ENCODE data around the gene SLC2A4. TPM values are rescaled to one million over a fixed set of nuclear protein-coding genes. Genes with fewer than 3 reads are reported as not detected.

Gene SLC2A4
- total and polyA plus RNA-seq, 2 experiments from 2014 or later = 6.3 to 13.6 TPM

DNA sequence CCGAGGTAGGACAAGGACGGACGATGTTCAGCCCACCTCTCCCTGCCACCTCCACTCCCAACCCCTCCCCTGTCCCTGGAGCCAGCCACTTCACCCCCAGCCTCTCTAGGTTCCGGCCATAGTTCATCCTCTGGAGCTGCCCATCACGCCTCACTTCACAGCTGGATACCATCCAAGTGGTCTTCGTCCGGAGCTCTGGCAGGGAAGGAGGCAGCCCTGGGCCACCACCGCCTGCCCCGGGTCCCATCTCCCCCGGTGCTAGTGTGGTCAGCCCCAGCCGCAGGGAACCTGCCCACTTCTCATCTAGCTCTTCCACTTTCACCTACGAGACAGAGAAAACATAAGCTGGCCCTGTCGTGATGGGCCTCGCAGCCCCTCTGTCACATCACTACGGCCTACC is 39.9 kb downstream of the SLC2A4 start:
- Histone ChIP-seq H3K4me3 (no peak overlapping the region), H3K36me3 (ENCODE audit: insufficient read depth) (peaks cover 34% of the 10 kb centered on the region), H3K27ac (ENCODE audit: low read depth) (no peak overlapping the region), H3K79me2 (replicated peaks; ENCODE audit: insufficient read depth) (no peaks in the 10 kb centered on the region), H3F3A (replicated peaks; ENCODE audit: low read depth) (peaks cover 21% of the 10 kb centered on the region; the same call in 1 of the 2 replicates), H3K9me2 (ENCODE audit: insufficient read depth) (no peaks in the 10 kb centered on the region), H3K27me3 (ENCODE audit: insufficient read depth) (no peaks in the 10 kb centered on the region), H3K4me2 (no peak overlapping the region), H3K4me1 (ENCODE audit: insufficient read depth) (no peaks in the 10 kb centered on the region; the same call in 1 of the 2 replicates), H2AFZ (no peak overlapping the region), H4K20me1 (replicated peaks; ENCODE audit: insufficient read depth) (no peaks in the 10 kb centered on the region)
- ATAC-seq = no peak
- TF ChIP-seq CREB1 (CRISPR knock-in tag; IDR thresholded peaks at IDR 0.05; ENCODE audit: low read depth) = no peak
- TF ChIP-seq ZNF114 (CRISPR knock-in tag; IDR thresholded peaks at IDR 0.05) = no peak
- no peak for TF ChIP-seq JUNB (IDR thresholded peaks at IDR 0.05; ENCODE audit: unreplicated experiment)
- no peak for TF ChIP-seq ZNF462 (CRISPR knock-in tag; IDR thresholded peaks at IDR 0.05)
- TF ChIP-seq, protein P1, sequence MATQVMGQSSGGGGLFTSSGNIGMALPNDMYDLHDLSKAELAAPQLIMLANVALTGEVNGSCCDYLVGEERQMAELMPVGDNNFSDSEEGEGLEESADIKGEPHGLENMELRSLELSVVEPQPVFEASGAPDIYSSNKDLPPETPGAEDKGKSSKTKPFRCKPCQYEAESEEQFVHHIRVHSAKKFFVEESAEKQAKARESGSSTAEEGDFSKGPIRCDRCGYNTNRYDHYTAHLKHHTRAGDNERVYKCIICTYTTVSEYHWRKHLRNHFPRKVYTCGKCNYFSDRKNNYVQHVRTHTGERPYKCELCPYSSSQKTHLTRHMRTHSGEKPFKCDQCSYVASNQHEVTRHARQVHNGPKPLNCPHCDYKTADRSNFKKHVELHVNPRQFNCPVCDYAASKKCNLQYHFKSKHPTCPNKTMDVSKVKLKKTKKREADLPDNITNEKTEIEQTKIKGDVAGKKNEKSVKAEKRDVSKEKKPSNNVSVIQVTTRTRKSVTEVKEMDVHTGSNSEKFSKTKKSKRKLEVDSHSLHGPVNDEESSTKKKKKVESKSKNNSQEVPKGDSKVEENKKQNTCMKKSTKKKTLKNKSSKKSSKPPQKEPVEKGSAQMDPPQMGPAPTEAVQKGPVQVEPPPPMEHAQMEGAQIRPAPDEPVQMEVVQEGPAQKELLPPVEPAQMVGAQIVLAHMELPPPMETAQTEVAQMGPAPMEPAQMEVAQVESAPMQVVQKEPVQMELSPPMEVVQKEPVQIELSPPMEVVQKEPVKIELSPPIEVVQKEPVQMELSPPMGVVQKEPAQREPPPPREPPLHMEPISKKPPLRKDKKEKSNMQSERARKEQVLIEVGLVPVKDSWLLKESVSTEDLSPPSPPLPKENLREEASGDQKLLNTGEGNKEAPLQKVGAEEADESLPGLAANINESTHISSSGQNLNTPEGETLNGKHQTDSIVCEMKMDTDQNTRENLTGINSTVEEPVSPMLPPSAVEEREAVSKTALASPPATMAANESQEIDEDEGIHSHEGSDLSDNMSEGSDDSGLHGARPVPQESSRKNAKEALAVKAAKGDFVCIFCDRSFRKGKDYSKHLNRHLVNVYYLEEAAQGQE (IDR thresholded peaks at IDR 0.05; ENCODE audit: unreplicated experiment) = no peak
- TF ChIP-seq POLR2AphosphoS5 (IDR thresholded peaks at IDR 0.05; ENCODE audit: low read depth) = no peak
- TF ChIP-seq ETS1 (IDR thresholded peaks at IDR 0.05) = no peak
- no peak for TF ChIP-seq EZH2 (IDR thresholded peaks at IDR 0.05; ENCODE audit: low read depth, unreplicated experiment)
- TF ChIP-seq, protein P2, sequence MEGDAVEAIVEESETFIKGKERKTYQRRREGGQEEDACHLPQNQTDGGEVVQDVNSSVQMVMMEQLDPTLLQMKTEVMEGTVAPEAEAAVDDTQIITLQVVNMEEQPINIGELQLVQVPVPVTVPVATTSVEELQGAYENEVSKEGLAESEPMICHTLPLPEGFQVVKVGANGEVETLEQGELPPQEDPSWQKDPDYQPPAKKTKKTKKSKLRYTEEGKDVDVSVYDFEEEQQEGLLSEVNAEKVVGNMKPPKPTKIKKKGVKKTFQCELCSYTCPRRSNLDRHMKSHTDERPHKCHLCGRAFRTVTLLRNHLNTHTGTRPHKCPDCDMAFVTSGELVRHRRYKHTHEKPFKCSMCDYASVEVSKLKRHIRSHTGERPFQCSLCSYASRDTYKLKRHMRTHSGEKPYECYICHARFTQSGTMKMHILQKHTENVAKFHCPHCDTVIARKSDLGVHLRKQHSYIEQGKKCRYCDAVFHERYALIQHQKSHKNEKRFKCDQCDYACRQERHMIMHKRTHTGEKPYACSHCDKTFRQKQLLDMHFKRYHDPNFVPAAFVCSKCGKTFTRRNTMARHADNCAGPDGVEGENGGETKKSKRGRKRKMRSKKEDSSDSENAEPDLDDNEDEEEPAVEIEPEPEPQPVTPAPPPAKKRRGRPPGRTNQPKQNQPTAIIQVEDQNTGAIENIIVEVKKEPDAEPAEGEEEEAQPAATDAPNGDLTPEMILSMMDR (conservative IDR thresholded peaks at IDR 0.05; ENCODE audit: low read depth in 2 of 2) = no peak
- no peak for TF ChIP-seq NANOG (IDR thresholded peaks at IDR 0.05; ENCODE audit: borderline replicate concordance)
- no peak for TF ChIP-seq EZH2phosphoT487 (IDR thresholded peaks at IDR 0.05; ENCODE audit: unreplicated experiment)
- no peak for TF ChIP-seq ZNF331 (CRISPR knock-in tag; IDR thresholded peaks at IDR 0.05; ENCODE audit: low read depth)
- TF ChIP-seq STAT1 (IDR thresholded peaks at IDR 0.05; ENCODE audit: unreplicated experiment) = no peak
- Mint-ChIP-seq H3K27me3 (ENCODE audit: insufficient read depth, low read depth, poor library complexity) (peaks cover 6% of the 10 kb centered on the region), H3K27ac (no peak overlapping the region), H3K4me3 (no peak overlapping the region), H3K4me1 (peaks cover under 1% of the 10 kb centered on the region; the same call in 1 of the 3 replicates), H3K9me3 (no peaks in the 10 kb centered on the region), H3K36me3 (ENCODE audit: low read depth) (peaks cover 75% of the 10 kb centered on the region)
- DNase-seq (ENCODE audit: low spot score) = no peak

Measured in GM23338 (cell line).